ELF-1 (cell line): ENCODE measurements around the gene MYH4.
A peak's percentile ranks its signal among the peaks of the same experiment; 100 is the strongest.

Experiments used
- DNase-seq: peaks from one replicate; pipeline ENCODE4 v3.0.0-alpha.2; 2016; ENCODE audit warnings: low read depth, low spot score

MYH4 gene

GRCh38 chr17:10421900-10422542, 47.3 kb downstream of the MYH4 start, which contains the start of gene MYH8:
Gene MYH8 (minus strand): TSS chr17:10421950. CDS start chr17:10420227, 1,723 bp downstream.
- no peak for DNase-seq

- no peak for DNase-seq
Measured at GRCh38 chr17:10421211-10421610, 48.1 kb downstream of the MYH4 start.

GRCh38 chr17:10420811-10421210, 48.5 kb downstream of the MYH4 start:
- DNase-seq: no peak

GRCh38 chr17:10417431-10417830, 51.9 kb downstream of the MYH4 start:
- DNase-seq: no peak

- no peak for DNase-seq
Measured at GRCh38 chr17:10415161-10415560, 54.2 kb downstream of the MYH4 start.

- no peak for DNase-seq
Measured at GRCh38 chr17:10403589-10403988, 65.8 kb downstream of the MYH4 start.

GRCh38 chr17:10398352-10398751, 71.0 kb downstream of the MYH4 start:
- DNase-seq: peak; percentile 28

GRCh38 chr17:10396524-10397163, 72.7 kb downstream of the MYH4 start:
- no peak for DNase-seq

- DNase-seq: no peak
Measured at GRCh38 chr17:10394201-10394887, 75.0 kb downstream of the MYH4 start.
